ENCODE results near the gene TMEM11. TPM values are rescaled to one million over a fixed set of nuclear protein-coding genes. Genes with fewer than 3 reads are reported as not detected.
A peak's percentile ranks its signal among the peaks of the same experiment; 100 is the strongest.

The TMEM11 gene
- total and polyA plus RNA-seq, 2 of the 8 experiments (the other 6 are each of a cell fraction or from before 2014, with no cell fraction given), result 33.3 to 90.4 TPM

- Histone ChIP-seq H4K20me1 (replicated peaks in 1 of 2; ENCODE audit: control insufficient read depth in 1 of 2, insufficient read depth in 2 of 2, low read length in 2 of 2) (peaks cover 0 to 6% of the 10 kb centered on the region in 2 experiments), H2BK20ac (ENCODE audit: low read length) (no peak overlapping the region), H4K5ac (ENCODE audit: insufficient read length, low read depth, low read length) (peak overlapping the region; percentile 34), H3K18ac (ENCODE audit: extremely low read depth, low read length) (no peak overlapping the region; the same call in 1 of the 2 replicates), H3K36me3 (ENCODE audit: control insufficient read depth in 2 of 4, insufficient read depth in 4 of 4, low read length in 3 of 4) (no peaks in the 10 kb centered on the region), H3K56ac (replicated peaks; ENCODE audit: insufficient read length, low read depth, low read length) (no peak overlapping the region), H3K4me3 (ENCODE audit: extremely low read depth in 1 of 4, insufficient read depth in 2 of 4, low read depth in 3 of 4, low read length in 4 of 4) (no peak overlapping the region), H2BK5ac (ENCODE audit: low read depth, low read length) (peak overlapping the region; percentile 44; the same call in 1 of the 2 replicates), H3K4me1 (replicated peaks in 1 of 4; ENCODE audit: control insufficient read depth in 3 of 4, insufficient read depth in 4 of 4, low read length in 3 of 4) (peaks cover 0 to 9% (median 5%) of the 10 kb centered on the region in 4 experiments; a peak in 5 of 7 replicates), H3K27me3 (replicated peaks in 1 of 4; ENCODE audit: control insufficient read depth in 3 of 4, extremely low read depth in 1 of 4, insufficient read depth in 3 of 4, low read length in 3 of 4) (no peaks in the 10 kb centered on the region), H4K8ac (ENCODE audit: extremely low read depth, insufficient read depth, low read length) (no peak overlapping the region), H4K91ac (replicated peaks; ENCODE audit: insufficient read length, low read length) (no peak overlapping the region), H3K4me2 (ENCODE audit: insufficient read depth in 1 of 2, low read depth in 2 of 2, low read length in 2 of 2) (no peak overlapping the region), H2BK120ac (replicated peaks; ENCODE audit: low read depth, low read length) (no peak overlapping the region), H2BK12ac (ENCODE audit: low read depth, low read length) (no peak overlapping the region), H2BK15ac (ENCODE audit: low read length) (no peak overlapping the region), H3K79me2 (ENCODE audit: control insufficient read depth in 1 of 2, insufficient read depth in 2 of 2, low read length in 2 of 2) (no peaks in the 10 kb centered on the region), H3K27ac (ENCODE audit: low read depth, low read length) (no peak overlapping the region), H2AFZ (ENCODE audit: low read length) (no peak overlapping the region), H2AK5ac (ENCODE audit: low read depth, low read length) (no peak overlapping the region), H3K79me1 (ENCODE audit: low read depth, low read length) (peaks cover 5% of the 10 kb centered on the region), H3K23me2 (ENCODE audit: low read depth, low read length) (no peaks in the 10 kb centered on the region; the same call in 1 of the 2 replicates), H3K23ac (ENCODE audit: insufficient read length) (no peak overlapping the region), H3K9ac (replicated peaks in 1 of 4; ENCODE audit: extremely low read depth in 1 of 4, low read depth in 3 of 4, low read length in 3 of 4) (no peak overlapping the region), H3K14ac (ENCODE audit: insufficient read length) (no peak overlapping the region), H3K4ac (replicated peaks; ENCODE audit: insufficient read length, low read depth, low read length) (no peak overlapping the region), H3K9me3 (ENCODE audit: insufficient read depth in 2 of 2, low read depth in 1 of 2, low read length in 1 of 2) (no peaks in the 10 kb centered on the region)
- WGBS, 2 experiments (ENCODE audit: extremely low coverage in 1 of 2, insufficient coverage in 1 of 2, insufficient read length in 1 of 2, insufficient replicate concordance in 2 of 2, low coverage in 1 of 2, low lambda C conversion rate in 2 of 2, missing lambda C conversion rate in 1 of 2), result 74% methylated on average over 7 of the region's 9 CpGs; no CpG with 5 or more reads in 1 of the 2 experiments
- POLR2A ChIA-PET (ENCODE audit: partially characterized antibody), result interaction anchor here (1.2 kb wide), 2 partner anchors 31 to 209 kb away, joined by 3 read pairs; no protein-coding TSS in a partner anchor
- TF ChIP-seq HDAC2 (IDR thresholded peaks at IDR 0.05; ENCODE audit: borderline replicate concordance in 1 of 2, low read depth in 2 of 2, low read length in 2 of 2) (no peak), CEBPB (IDR thresholded peaks at IDR 0.05; ENCODE audit: low read depth, low read length) (no peak), ASH2L (IDR thresholded peaks at IDR 0.05; ENCODE audit: low read length) (no peak), TAF7 (optimal IDR thresholded peaks at IDR 0.05; ENCODE audit: borderline replicate concordance, low read depth, low read length) (no peak), SUZ12 (IDR thresholded peaks at IDR 0.05; ENCODE audit: low read length) (no peak), GABPA (IDR thresholded peaks at IDR 0.05; ENCODE audit: borderline replicate concordance, insufficient read depth, low read length) (no peak), SP2 (IDR thresholded peaks at IDR 0.05; ENCODE audit: low read length) (no peak), TAF1 (IDR thresholded peaks at IDR 0.05; ENCODE audit: low read depth, low read length) (no peak), E2F6 (IDR thresholded peaks at IDR 0.05) (no peak), SP1 (IDR thresholded peaks at IDR 0.05; ENCODE audit: low read depth, low read length) (no peak), JUND (IDR thresholded peaks at IDR 0.05; ENCODE audit: low read length) (no peak), PHF8 (conservative IDR thresholded peaks at IDR 0.05; ENCODE audit: low read depth, low read length) (no peak), KDM1A (IDR thresholded peaks at IDR 0.05; ENCODE audit: borderline replicate concordance, low read length) (no peak), POU5F1 (IDR thresholded peaks at IDR 0.05; ENCODE audit: low read depth, low read length) (no peak)
- FAIRE-seq (no peak), DNase-seq (ENCODE audit: low read depth in 1 of 2, low spot score in 2 of 2) (no peak)
- CTCF ChIA-PET (ENCODE audit: partially characterized antibody), result interaction anchor here (0.6 to 6.6 kb wide), 3 partner anchors 6 to 134 kb away, joined by 3 to 42 read pairs (median 3); no protein-coding TSS in a partner anchor
Observed at GRCh38 chr17:21245639-21246084, 31.7 kb upstream of the TMEM11 start.

Measured in H1 (cell line).